GM10847 (cell line): ENCODE results near the gene POU4F1.

ENCODE experiments used
- POLR2A ChIP-seq: IDR thresholded peaks from 2 replicates; pipeline ENCODE4 v1.6.1; 2011; ENCODE audit not compliant: insufficient read length; ENCODE audit errors: extremely low read depth

POU4F1 gene

DNA sequence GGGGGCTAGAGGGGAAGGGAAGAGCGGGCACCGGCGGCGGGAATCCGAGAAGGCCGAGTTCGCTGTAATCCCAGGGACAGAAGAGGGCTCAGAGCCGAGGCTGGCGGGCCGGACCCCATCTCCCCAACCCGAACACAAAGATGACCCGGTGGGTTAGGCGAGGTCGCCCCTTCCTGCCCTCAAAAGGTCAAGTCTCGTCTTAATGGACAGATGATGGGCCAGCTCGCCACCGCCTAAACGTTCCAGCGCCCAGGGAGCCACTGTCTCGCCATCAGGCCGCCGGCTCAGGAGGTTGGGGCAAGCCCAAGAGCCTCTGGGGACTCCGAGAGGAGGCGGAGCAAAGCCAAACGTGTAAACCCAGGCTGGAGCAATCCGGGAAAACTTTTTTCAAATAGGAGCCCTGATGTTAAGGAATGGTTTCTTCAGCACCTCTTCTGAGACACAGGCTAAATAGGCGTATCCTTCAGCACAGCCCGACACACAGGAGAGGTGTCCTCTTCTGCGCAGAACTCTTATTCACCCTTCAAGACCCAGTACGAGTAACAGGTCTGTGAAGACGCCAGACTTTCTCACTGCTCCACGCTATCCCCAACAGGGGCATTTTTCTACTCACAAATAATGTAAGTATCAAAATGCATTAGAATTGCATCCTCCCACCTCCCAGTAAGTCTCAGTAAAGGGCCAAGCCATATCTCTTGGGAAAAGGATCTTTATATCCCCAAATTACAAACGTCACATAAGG is 6.3 kb upstream of the POU4F1 start:
- TF ChIP-seq POLR2A = no peak

- TF ChIP-seq POLR2A = no peak
These were observed 5.5 kb upstream of the POU4F1 start for GRCh38 chr13:78608688-78609463.

DNA sequence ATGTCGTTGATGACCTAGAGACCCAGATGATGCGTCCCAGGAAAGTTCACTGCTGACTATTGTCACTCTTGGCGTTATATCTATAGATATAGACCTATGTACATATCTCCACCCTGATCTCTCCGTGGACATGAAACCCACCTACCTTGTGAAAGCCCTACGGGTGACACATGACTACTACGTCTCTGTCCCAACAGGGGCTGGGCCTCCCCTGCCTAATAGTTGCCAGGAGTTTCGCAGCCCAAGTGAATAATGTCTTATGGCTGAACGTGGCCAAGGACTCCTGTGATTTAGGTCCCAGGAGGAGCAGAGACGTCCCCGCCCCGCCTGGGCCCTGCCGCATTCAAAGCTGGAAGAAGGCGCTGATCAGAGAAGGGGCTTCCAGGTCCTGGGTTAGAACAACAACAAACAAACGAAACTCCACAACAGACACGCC is 4.9 kb upstream of the POU4F1 start:
- no peak for TF ChIP-seq POLR2A

- no peak for TF ChIP-seq POLR2A
These were observed 4.3 kb upstream of the POU4F1 start for GRCh38 chr13:78607409-78608251.

DNA sequence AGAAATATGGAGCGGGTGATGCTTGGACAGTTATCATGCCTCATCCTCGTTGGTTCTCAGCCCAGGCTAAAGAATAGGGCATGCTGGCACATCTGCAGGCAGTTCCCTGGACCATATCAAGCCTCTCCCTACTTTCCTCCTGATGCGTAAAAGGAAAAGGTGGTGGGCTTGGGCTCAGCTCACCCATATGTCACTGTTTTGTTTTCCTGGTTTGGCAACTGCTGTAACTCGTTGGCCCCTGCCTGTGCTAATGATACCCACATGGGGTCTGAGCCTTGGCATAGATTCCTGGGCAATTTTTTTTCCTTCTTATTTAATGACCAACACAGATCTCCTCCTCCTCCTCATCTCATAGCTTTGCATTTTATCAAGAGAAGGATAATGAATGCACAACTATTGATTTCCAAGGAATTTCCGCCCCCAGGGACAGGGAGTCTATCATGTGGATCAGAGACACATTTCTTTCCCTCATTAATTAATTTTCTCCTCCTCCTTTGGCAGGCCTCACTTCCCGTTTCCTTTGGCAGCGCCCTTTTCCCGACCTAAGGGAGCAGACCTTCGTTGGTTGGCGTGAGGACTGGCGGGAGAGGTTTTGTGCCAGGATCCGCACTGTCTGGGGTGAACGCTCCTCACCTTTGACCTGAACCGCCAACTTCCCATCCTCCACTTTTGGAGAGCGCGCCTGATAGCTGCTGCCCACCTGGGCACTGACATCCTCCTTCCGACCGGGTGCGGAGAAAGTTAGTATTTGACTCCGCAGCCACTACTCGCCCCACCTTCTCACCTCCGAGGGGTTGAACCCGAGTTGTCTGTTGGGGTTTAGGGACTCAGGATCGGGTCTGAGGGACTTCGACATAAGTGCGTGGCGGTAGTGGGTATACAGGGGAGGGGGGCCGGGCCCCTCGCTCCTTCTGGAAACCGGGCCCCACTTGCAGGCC is 3.4 kb upstream of the POU4F1 start:
- TF ChIP-seq POLR2A = no peak

GRCh38 chr13:78604782-78605611 is 1.6 kb upstream of the POU4F1 start:
- no peak for TF ChIP-seq POLR2A

GRCh38 chr13:78602561-78603239 is 652 bp downstream of the POU4F1 start:
- TF ChIP-seq POLR2A = no peak

DNA sequence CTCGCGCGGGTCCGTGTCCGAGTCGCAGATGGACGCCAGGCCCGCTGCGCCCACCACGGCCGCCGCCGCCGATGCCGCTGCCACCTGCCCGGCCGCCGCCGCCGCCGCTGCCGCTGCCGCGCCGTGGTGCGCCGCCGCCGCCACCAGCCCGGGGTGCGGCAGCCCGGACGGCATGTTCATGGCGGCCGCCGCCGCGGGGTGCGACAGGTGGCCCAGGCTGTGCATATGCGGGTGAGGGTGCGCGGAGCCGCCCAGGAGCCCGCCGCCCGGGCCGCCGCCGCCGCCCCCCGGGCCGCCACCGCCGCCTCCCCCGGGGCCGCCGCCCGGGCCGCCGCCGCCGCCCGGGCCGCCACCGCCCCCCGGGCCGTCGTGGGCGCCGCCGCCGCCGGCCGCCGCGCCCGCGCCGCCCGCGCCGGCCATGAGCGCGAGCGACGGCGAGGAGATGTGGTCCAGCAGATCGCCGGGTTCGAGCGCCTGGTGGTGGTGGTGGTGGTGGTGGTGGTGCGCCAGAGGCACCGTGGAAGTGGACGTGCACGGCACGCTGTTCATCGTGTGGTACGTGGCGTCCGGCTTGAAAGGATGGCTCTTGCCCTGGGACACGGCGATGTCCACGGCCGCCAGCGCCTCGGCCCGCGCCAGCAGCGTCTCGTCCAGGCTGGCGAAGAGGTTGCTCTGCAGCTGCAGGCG is 1.3 kb downstream of the POU4F1 start:
- TF ChIP-seq POLR2A = no peak

GRCh38 chr13:78601124-78601873 is 2.1 kb downstream of the POU4F1 start:
- TF ChIP-seq POLR2A = no peak

DNA sequence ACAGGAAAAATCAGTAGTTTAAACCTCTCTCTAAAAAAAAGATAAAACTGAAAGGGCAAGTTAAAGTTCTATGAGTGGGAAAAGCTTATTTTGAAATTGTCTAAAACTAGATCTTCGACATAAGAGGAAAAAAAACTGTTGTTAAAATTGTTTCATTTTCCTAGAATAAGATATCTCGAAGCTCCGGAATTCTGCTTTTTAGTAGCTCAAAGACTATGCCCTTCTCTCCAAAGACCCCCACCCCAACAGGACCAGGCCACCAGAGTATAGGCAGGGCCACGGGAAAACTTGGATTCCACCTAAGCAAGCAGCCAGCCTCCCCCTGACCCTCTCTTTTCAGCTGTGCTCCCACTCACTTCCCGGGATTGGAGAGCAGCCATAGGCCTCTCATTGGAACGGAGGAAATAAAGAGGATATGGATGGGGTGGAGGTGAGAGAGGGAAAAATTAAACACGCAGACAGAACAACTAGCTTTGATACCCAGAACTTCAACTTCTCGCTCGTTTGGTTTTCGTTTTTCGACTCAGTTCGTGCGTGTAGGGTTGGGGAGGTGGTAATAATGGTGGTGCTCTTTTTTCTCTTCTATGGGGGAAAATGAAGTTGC is 3.0 kb downstream of the POU4F1 start:
- no peak for TF ChIP-seq POLR2A

DNA sequence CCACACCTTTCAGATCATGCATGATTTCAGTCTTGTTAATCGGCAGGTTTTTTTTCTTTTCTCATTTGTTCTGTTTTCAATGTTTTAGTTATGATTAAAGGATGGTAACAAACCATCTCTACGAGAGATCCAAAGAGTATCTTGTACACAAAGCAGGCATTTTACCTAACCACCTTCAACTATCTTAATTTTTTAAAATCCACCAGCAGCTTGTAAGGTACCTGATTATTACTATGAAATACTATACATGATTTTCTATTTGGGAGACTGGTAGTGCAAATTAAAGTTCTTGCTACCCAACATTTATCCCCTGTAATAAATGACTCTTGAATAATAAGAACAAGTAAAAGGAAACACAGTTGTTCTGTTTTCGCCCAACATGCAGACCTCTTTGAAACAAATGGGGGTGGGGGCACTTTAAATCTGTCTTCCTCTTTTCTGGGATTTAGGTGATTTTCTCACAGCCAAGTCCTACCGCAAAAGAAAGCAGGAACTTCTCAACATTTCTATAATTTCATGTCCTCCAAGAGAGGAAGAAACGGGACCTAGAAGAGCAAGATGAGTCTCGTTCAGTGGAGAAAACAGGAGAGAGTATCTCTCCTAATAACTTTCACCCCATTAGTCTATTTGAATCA is 3.6 kb downstream of the POU4F1 start:
- no peak for TF ChIP-seq POLR2A
